GM18498 (cell line): ENCODE measurements around the gene DENND1A.
A peak's percentile ranks its signal among the peaks of the same experiment; 100 is the strongest.
"Not testable (repeated sequence)": the region's sequence is repeated elsewhere in the genome, so short reads cannot be mapped to it uniquely, and the experiment has no call there.

ENCODE experiments used
- ATAC-seq: cut with Tn5 transposase; IDR thresholded peaks from one replicate; pipeline ENCODE4 v1.9.1; 2021; ENCODE audit warnings: mild to moderate bottlenecking, moderate library complexity; ENCODE audit not compliant: unreplicated experiment

Gene DENND1A

GRCh38 chr9:123447934-123448646 is 481.8 kb downstream of the DENND1A start:
- ATAC-seq = no peak

- ATAC-seq = no peak
These were observed 483.8 kb downstream of the DENND1A start for GRCh38 chr9:123445981-123446610.

DNA sequence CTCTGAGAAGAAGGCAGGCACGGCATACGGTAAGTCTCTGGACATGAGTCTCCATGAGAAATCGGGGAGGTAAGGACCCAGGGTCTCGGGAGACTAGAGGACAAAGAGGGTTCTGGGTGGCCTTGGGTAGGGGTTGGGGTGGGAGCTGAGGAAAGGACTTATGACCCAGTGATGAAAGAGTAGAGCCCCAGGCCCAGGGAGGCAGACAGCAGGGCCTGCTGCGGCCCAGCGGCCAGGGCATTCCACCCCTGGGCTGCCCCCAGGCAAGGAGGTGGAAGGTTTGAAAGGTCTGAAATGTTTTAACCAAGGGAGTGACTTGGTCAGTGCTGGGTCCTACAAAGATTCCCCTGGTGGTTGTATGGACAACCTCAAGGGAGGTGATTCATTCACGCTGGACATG is 484.8 kb downstream of the DENND1A start:
- no peak for ATAC-seq

DNA sequence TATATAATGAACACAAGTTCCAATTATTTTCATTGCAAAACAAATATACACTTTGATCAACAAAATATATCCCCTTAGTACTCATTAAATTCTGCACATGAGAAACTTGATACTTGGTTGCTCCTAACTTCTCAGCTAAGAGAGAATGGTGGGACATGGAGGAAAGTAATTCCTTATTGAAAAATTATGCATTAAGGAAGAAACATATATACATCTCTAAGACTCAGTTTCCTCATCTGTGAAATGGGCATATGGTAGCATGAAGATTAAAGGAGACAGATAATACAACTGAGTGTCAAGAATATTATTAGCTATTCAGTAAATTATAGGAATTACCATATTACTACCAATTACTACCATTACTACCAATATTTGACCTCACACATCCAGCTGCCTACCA is 488.2 kb downstream of the DENND1A start:
- no peak for ATAC-seq

DNA sequence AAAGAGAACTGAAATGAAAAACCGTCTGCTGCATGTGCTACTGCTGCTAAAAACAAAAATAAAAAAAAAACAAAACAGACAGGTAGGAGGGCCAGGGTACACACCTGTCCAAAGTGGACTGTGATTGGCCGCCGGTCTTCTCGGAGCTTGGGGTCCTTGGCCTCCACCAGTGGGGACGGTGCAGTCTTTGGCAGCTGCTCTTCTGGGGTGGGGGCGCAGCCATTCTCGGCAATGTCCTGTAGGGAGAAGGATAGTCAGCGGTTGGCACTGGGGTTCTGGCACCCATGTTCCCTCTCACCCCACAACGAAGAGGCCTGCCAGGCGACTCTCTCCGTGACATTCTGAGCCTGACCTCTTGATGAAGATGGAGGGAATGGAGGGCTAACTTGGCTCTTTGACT is 489.7 kb downstream of the DENND1A start:
- ATAC-seq = no peak

DNA sequence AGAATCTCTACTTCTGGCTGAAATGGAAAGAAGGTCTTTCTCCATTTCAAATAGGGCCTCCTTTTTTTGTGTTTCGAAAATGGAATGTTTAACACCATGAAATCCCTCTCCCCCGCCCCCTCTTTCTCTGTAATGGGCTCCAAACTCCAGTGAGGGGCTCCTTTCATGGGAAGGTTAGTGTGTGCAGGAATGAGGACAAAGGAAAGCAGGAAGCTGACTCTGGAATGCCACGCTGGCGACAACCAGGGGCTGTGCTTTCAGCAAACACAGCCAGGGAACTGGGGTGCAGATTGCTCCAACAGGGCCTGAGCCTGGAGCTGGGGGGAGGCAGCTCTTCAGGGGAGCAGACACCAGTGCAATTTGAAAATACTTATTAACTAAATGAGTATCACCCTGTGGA is 491.1 kb downstream of the DENND1A start:
- ATAC-seq = no peak

DNA sequence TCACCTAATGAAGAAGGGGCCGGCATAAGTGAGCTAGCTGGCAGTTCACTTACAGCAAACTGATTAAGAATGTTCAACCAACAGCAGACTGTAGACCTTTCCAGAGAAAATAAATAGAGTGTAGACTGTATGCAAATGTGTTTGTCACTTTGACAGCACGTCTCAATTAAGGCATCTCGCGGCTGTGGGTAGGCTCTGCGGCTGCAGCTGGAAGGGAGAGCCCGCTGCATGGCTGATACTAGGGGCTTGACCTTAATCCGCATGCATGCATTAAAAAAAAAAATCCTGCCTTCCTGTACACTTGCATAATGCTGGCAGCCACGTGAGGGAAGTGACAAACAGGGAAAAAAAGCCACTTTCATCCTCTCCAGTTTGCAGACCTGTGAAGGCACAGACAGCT is 491.6 kb downstream of the DENND1A start:
- no peak for ATAC-seq

GRCh38 chr9:123437201-123437600 is 492.7 kb downstream of the DENND1A start:
- no peak for ATAC-seq

DNA sequence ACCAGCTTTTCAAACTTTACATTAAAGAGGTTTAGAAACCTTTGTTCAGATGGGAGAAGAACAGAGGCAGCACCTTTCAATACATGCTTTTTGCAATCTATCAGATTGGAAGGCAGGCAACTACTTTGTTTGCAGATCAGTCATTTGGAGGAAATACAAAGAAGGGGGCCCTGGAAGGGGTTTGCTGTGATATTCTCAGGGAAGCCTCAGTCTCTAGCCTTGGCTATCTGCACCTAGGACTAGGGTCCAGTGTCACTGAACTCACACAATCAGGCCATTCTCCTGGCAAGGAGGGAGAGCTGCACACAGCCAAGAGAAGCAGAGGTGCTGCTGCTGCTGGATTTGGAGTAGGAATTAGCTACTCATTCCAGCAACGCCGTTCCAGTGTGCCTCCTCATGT is 494.5 kb downstream of the DENND1A start:
- no peak for ATAC-seq

- ATAC-seq = no peak
These were observed 495.2 kb downstream of the DENND1A start for GRCh38 chr9:123434619-123435240.

DNA sequence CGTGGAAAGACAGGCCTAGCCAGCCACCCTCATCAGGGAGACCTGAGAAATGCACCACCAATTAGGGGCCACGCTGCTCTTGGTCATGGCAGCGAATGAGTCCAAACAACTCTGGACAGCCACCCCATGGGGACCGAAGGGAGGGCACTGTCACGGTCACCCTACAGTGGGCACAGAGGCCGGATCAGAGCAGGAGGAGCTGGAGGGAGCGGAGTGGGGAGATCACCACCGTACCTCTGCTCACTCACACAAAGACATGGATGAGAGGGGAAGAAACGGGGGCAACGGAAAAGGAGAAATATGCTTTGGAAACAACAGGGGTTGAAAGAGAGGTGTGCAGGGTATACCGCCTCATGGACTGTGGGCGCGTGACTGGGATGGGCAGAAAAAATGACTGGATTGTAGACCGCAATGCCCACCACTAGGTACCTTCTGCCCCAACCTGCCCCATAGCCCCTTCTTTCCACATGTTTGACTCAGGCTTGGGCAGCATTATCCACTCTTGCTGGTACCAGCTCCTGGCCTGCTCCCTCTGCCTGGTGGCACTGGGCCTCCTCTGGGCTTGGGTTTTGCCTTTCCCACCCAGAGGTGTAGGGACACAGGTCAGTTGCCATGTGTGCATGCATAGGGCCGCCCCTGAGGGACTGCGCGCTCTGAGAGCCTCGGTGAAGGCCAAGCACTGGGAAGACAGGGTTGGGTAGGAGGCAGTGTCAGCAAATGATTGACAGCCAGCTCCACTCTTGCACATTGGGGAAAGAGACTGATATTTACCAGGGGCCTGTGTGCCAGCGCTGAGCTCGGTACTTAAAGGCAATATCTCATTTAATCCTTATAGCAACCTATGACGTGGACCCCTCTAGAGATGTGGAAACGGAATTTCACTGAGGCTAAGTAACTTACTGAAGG is 497.3 kb downstream of the DENND1A start:
- no peak for ATAC-seq

DNA sequence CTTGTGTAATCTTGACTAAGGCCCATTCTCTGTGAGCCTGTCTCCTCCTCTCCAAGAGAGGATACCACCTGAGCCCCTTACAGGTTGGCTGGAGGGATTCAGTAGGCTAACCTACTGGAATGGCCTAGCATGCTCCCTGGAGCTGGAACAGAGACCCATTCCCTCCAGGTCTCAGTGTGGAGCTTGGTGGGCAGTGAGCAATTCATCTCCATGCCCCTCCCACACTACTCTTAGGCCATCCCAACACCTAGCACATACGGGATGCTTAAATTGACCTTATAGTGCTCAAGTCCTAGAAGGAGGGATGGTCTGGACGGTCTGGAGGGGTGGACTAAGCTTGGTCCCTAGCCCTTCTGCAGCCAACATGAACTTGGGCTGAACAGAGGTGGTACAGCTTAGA is 498.3 kb downstream of the DENND1A start:
- no peak for ATAC-seq

DNA sequence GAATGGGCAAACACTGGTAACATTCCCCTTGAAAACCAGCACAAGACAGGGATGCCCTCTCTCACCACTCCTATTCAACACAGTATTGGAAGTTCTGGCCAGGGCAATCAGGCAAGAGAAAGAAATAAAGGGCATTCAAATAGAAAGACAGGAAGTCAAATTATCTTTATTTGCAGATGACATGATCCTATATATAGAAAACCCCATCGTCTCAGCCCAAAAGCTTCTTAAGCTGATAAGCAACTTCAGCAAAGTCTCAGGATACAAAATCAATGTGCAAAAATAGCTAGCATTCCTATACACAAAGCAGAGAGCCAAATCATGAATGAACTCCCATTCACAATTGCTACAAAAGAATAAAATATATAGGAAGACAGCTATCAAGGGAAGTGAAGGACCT is 501.5 kb downstream of the DENND1A start:
- not testable (repeated sequence) for ATAC-seq

GRCh38 chr9:123426406-123426805 is 503.5 kb downstream of the DENND1A start:
- peak; percentile 86 for ATAC-seq

- ATAC-seq = no peak
These were observed 504.0 kb downstream of the DENND1A start for GRCh38 chr9:123425836-123426365.

GRCh38 chr9:123425261-123425821 is 504.6 kb downstream of the DENND1A start:
- ATAC-seq = no peak

- ATAC-seq = no peak
These were observed 505.2 kb downstream of the DENND1A start for GRCh38 chr9:123424552-123425225.

DNA sequence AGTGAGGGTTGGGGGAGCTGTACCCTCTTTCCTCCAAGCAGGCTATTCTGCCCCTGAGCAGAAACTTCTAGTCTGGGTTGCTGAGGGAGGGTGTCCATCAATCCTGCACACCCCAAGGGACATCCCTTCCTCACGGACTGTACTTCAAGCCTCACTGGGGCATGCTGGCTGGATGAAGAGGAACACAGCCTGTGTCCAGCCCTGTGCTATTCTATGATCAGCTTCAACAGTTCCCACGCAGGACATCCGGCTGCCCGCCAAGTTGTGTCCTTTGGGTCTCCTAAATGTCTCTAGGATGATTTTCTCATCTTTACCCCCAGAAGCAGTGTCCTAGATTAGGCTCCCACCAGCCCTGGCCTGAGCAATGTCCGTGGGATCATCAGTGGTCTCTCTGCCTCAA is 505.8 kb downstream of the DENND1A start:
- no peak for ATAC-seq

DNA sequence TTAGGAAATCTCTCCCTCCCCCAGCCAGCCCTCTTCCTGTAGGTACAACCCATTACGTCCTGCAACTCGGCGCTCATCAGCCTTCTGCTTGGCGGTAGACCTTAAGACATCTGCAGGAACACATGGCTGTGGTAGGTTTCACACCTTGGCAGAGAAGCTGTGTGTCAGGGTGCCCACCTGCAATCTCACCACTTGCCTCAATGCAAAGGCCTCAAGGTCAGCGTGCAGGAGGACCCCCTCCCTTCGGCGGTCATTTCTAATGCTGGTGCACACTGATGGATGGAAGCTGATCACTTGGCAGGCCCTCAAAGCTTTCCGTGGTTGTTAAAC is 506.6 kb downstream of the DENND1A start:
- no peak for ATAC-seq

GRCh38 chr9:123422635-123423310 is 507.2 kb downstream of the DENND1A start:
- ATAC-seq = no peak
